ENCODE measurements around the gene RAB32.
"Not testable (repeated sequence)": the region's sequence is repeated elsewhere in the genome, so short reads cannot be mapped to it uniquely, and the experiment has no call there.

RAB32 gene

DNA sequence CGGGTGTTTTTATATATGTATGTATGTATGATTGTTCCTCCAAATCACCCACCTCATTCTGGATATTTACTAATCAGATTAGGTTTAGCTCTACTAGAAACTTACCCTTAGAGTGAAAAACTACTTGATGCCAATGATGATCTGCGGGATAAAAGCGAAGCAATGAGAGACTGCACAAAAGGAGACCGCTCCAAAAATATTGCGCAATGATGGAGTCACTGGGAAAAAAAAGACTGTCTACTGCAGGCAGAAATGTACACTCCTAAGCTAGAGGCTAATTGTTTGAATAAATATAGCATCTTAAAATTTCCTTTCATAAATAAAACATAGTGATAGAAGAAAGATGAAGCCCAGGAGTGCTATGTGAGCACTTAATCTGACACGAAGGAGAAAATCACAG lies 7.3 kb downstream of the RAB32 start:
- peak; percentile 24 for DNase-seq (ENCODE audit: low read depth)
- TF ChIP-seq, protein P1, sequence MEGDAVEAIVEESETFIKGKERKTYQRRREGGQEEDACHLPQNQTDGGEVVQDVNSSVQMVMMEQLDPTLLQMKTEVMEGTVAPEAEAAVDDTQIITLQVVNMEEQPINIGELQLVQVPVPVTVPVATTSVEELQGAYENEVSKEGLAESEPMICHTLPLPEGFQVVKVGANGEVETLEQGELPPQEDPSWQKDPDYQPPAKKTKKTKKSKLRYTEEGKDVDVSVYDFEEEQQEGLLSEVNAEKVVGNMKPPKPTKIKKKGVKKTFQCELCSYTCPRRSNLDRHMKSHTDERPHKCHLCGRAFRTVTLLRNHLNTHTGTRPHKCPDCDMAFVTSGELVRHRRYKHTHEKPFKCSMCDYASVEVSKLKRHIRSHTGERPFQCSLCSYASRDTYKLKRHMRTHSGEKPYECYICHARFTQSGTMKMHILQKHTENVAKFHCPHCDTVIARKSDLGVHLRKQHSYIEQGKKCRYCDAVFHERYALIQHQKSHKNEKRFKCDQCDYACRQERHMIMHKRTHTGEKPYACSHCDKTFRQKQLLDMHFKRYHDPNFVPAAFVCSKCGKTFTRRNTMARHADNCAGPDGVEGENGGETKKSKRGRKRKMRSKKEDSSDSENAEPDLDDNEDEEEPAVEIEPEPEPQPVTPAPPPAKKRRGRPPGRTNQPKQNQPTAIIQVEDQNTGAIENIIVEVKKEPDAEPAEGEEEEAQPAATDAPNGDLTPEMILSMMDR (IDR thresholded peaks at IDR 0.05; ENCODE audit: insufficient read depth, low read depth, low read length, missing control alignments) = no peak
- H3K4me3 ChIP-seq (ENCODE audit: low read length) = no peak overlapping the region

DNA sequence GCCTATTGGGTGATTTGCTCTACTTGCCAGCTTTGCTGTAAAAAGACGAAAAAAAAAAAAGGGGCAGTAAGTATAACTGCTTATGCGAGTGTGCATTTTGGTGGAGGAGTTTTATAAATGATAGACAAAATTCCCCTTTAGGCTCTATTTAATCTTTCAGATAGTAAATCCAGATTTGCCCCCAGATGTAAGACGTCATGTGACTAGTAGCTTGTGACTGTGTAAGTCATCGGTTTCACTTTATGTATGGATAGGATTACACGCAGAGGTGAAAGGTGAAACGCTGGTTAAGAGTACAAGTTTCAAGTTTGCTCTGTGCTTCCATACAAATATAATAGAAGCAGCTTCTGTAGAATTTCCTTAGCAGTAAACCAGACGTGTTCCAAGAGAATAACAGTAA lies 7.9 kb downstream of the RAB32 start:
- TF ChIP-seq, protein P1 (IDR thresholded peaks at IDR 0.05; ENCODE audit: insufficient read depth, low read depth, low read length, missing control alignments) = no peak
- DNase-seq (ENCODE audit: low read depth) = no peak
- H3K4me3 ChIP-seq (ENCODE audit: low read length) = no peak overlapping the region

DNA sequence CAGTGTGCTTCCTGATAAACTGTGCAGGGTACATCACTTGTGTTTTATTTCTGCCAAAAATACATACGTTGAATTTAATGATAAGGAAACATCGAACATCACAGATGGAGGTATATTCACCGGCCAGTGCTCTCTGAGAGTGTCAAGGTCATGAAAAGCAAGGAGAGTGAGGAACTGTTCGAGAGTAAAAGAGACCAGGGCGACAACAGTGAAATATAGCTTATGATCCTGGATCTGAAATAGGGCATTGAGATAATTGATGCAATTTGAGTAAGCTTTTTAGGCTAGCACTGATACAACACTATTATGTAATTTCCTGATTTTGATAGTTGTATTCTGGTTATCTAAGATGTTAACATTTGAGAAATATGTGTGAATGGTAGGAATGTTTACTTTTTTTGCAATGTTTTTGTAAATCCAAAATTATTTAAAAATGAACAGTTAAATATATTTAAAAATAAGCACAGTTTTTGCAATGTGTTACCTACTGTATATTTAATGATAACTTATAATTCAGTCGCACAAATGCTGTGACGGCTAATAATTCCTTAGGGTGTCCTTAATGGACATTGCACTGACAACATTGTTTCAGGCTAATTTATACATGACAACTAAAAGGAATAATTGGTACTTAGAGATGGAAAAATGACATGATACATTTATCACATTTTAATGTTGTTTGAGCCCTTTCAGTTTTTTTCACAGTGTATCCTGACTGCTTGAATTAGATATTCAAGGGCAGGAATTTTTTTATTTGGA lies 9.9 kb downstream of the RAB32 start:
- TF ChIP-seq, protein P1 (IDR thresholded peaks at IDR 0.05; ENCODE audit: insufficient read depth, low read depth, low read length, missing control alignments) = no peak
- no peak for DNase-seq (ENCODE audit: low read depth)
- H3K4me3 ChIP-seq (ENCODE audit: low read length) = no peak overlapping the region

DNA sequence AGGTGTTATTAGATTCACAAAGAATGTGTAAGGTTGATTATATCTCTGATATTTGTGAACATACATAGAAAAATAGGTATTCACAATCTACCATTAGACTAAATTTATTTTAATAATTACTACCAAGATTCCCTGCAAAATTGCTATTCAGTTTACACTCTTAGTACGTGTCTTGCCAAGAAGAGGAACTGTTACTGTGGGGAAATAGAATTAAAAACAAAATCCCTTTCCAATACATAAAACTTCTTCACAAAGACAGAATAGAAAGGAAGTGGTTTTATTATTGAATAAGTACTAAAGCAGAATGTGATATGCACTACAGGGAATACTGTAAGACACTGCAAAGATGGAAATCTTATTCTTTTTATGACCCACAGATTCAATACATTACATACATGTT lies 17.0 kb downstream of the RAB32 start:
- TF ChIP-seq, protein P1 (IDR thresholded peaks at IDR 0.05; ENCODE audit: insufficient read depth, low read depth, low read length, missing control alignments) = no peak
- no peak for DNase-seq (ENCODE audit: low read depth)
- H3K4me3 ChIP-seq (ENCODE audit: low read length) = no peak overlapping the region

DNA sequence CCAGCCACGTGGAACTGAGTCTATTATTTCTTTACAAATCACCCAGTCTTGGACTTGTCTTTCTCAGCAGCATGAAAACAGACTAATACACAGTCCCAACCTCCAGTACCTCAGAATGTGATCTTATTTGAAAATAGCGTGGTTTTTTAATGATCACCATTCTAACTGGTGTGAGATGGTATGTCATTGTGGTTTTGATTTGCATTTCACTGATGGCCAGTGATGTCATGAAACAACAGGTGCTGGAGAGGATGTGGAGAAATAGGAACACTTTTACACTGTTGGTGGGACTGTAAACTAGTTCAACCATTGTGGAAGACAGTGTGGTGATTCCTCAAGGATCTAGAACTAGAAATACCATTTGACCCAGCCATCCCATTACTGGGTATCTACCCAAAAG lies 23.0 kb downstream of the RAB32 start:
- not testable (repeated sequence) for DNase-seq (ENCODE audit: low read depth); H3K4me3 ChIP-seq (ENCODE audit: low read length)

DNA sequence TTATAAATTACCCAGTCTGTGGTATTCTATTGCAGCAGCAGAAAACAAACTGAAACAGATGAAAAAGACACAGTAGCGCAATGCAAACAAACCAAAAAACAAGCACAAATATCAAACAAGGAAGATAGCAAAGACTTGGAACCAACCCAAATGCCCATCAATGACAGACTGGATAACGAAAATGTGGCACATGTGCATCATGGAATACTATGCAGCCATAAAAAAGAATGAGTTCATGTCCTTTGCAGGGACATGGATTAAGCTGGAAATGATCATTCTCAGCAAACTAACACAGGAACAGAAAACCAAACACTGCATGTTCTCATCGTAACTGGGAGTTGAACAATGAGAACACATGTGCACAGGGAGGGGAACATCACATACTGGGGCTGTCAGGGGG lies 25.0 kb downstream of the RAB32 start:
- H3K4me3 ChIP-seq (ENCODE audit: low read length); DNase-seq (ENCODE audit: low read depth): not testable (repeated sequence)

DNA sequence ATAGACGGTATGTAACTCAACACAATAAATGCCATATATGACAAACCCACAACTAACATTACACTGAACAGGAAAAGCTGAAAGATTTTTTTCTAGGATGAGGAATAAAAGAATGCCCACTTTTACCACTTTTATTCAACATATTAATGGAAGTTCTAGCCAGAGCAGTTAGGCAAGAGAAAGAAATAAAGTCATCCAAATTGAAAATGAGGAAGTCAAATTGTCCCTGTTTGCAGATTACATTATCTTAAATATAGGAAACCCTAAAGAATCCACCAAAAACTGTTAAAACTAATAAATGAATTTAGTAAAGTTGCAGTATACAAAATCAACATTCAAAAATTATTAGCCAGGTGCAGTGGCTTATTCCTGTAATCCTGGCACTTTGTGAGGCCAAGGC lies 30.6 kb downstream of the RAB32 start:
- TF ChIP-seq, protein P1 (IDR thresholded peaks at IDR 0.05; ENCODE audit: insufficient read depth, low read depth, low read length, missing control alignments) = no peak
- no peak overlapping the region for H3K4me3 ChIP-seq (ENCODE audit: low read length)
- DNase-seq (ENCODE audit: low read depth) = no peak

DNA sequence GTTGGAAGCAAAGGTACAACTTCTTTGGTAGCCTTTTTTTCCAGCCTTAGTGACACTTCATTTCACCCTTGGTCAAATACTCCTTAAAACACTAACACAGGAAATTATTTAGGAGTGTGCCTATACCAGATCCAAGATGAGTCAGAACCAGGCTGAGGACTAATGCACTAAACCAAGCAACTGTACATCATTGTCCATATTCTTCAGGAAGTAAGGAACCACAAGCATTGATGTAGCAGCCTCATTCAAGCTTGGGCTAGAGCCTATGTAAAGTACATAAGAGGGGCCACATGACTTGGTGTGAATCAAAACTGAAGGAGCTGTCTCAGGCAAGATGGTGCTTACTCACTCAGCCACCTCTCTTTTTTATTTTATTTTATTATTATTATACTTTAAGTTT lies 34.4 kb downstream of the RAB32 start:
- peak; percentile 68 for DNase-seq (ENCODE audit: low read depth)
- no peak overlapping the region for H3K4me3 ChIP-seq (ENCODE audit: low read length)
- TF ChIP-seq, protein P1 (IDR thresholded peaks at IDR 0.05; ENCODE audit: insufficient read depth, low read depth, low read length, missing control alignments) = no peak
